Liver (tissue), 9 donors: ENCODE results near the gene IGF1R. TPM values are rescaled to one million over a fixed set of nuclear protein-coding genes. Genes with fewer than 3 reads are reported as not detected.

ENCODE experiments used
- DNase-seq: peaks from one replicate; pipeline ENCODE4 v3.0.0-alpha.2; 2017; ENCODE audit warnings: low spot score
- H3K27ac ChIP-seq, 2 donors: one replicate each; pipeline ENCODE4 v1.7.0; 2013; ENCODE audit warnings: inconsistent platforms in 2 of 2, low read length in 2 of 2, control low read depth in 1 of 2, low read depth in 1 of 2, mild to moderate bottlenecking in 1 of 2
- H3K27me3 ChIP-seq, 4 donors: one replicate each; pipeline versions ENCODE4 v1.6.1 to v1.7.0; 2013; ENCODE audit warnings: low read length in 3 of 4, inconsistent platforms in 1 of 4, mild to moderate bottlenecking in 1 of 4, moderate library complexity in 1 of 4; ENCODE audit not compliant: control insufficient read depth in 4 of 4, insufficient read depth in 4 of 4
- H3K36me3 ChIP-seq, 4 donors: one replicate each; pipeline versions ENCODE4 v1.6.1 to v1.7.0; 2013; ENCODE audit warnings: low read length in 3 of 4, mild to moderate bottlenecking in 3 of 4, low read depth in 1 of 4, moderate library complexity in 1 of 4; ENCODE audit not compliant: control insufficient read depth in 4 of 4, insufficient read depth in 3 of 4
- H3K4me1 ChIP-seq, 4 donors: one replicate each; pipeline versions ENCODE4 v1.6.1 to v1.7.0; 2013; ENCODE audit warnings: low read length in 3 of 4, mild to moderate bottlenecking in 3 of 4, moderate library complexity in 1 of 4; ENCODE audit not compliant: control insufficient read depth in 4 of 4, insufficient read depth in 4 of 4
- H3K4me3 ChIP-seq, 3 donors: one replicate each; pipeline versions ENCODE4 v1.6.1 to v1.7.0; 2013; ENCODE audit warnings: low read length in 3 of 3, control low read depth in 1 of 3, low read depth in 1 of 3, mild to moderate bottlenecking in 1 of 3
- H3K9ac ChIP-seq, 2 donors: one replicate each; pipeline ENCODE4 v1.7.0; 2013; ENCODE audit warnings: low read length in 2 of 2, mild to moderate bottlenecking in 2 of 2, moderate library complexity in 2 of 2, control low read depth in 1 of 2, low read depth in 1 of 2
- H3K9me3 ChIP-seq, 4 donors: one replicate each; pipeline versions ENCODE4 v1.6.1 to v1.7.0; 2013; ENCODE audit warnings: low read length in 3 of 4; ENCODE audit not compliant: control insufficient read depth in 4 of 4
- ATF3 ChIP-seq: IDR thresholded peaks from 2 replicates; pipeline ENCODE4 v1.6.1; 2016; ENCODE audit warnings: antibody characterized with exemption
- CTCF ChIP-seq: fragments of 150-350 bp; IDR thresholded peaks from 2 replicates; pipeline ENCODE4 v1.5.1; 2017; ENCODE audit warnings: improper control_type of control experiment, low read depth, low read length; ENCODE audit not compliant: missing input control
- EGR1 ChIP-seq, 2 donors: IDR thresholded peaks; 2 replicates each; pipeline ENCODE4 v1.6.1; 2016 to 2018; ENCODE audit warnings: antibody characterized with exemption in 2 of 2, low read depth in 2 of 2
- FOXA1 ChIP-seq: IDR thresholded peaks from 2 replicates; pipeline ENCODE4 v1.6.1; 2016; ENCODE audit warnings: antibody characterized with exemption
- FOXA2 ChIP-seq: IDR thresholded peaks from 2 replicates; pipeline ENCODE4 v1.6.1; 2016; ENCODE audit warnings: antibody characterized with exemption
- GABPA ChIP-seq, 2 donors: IDR thresholded peaks in 1 of 2; conservative IDR thresholded peaks in 1 of 2; 2 replicates each; pipeline ENCODE4 v1.6.1; 2016; ENCODE audit warnings: antibody characterized with exemption in 2 of 2, mild to moderate bottlenecking in 1 of 2, moderate library complexity in 1 of 2
- HNF4A ChIP-seq, 2 donors: conservative IDR thresholded peaks; 2 replicates each; pipeline ENCODE4 v1.6.1; 2016; ENCODE audit warnings: antibody characterized with exemption in 2 of 2, mild to moderate bottlenecking in 2 of 2
- HNF4G ChIP-seq: IDR thresholded peaks from 2 replicates; pipeline ENCODE4 v1.6.1; 2016; ENCODE audit warnings: antibody characterized with exemption
- JUND ChIP-seq, 2 donors: IDR thresholded peaks; 2 replicates each; pipeline ENCODE4 v1.6.1; 2016; ENCODE audit warnings: antibody characterized with exemption in 2 of 2
- NR2F2 ChIP-seq: IDR thresholded peaks from 2 replicates; pipeline ENCODE4 v1.6.1; 2016; ENCODE audit warnings: antibody characterized with exemption
- RAD21 ChIP-seq, 2 donors: IDR thresholded peaks; 2 replicates each; pipeline ENCODE4 v1.6.1; 2016; ENCODE audit warnings: antibody characterized with exemption in 2 of 2, mild to moderate bottlenecking in 2 of 2
- REST ChIP-seq: IDR thresholded peaks from 2 replicates; pipeline ENCODE4 v1.6.1; 2016; ENCODE audit warnings: antibody characterized with exemption, mild to moderate bottlenecking
- RXRA ChIP-seq, 2 donors: IDR thresholded peaks; 2 replicates each; pipeline ENCODE4 v1.6.1; 2017 to 2018; ENCODE audit warnings: antibody characterized with exemption in 2 of 2, mild to moderate bottlenecking in 1 of 2
- SP1 ChIP-seq: IDR thresholded peaks from 2 replicates; pipeline ENCODE4 v1.6.1; 2018; ENCODE audit warnings: antibody characterized with exemption, mild to moderate bottlenecking
- TAF1 ChIP-seq: conservative IDR thresholded peaks from 2 replicates; pipeline ENCODE4 v1.6.1; 2016; ENCODE audit warnings: antibody characterized with exemption, mild to moderate bottlenecking
- YY1 ChIP-seq: IDR thresholded peaks from 2 replicates; pipeline ENCODE4 v1.6.1; 2016; ENCODE audit warnings: antibody characterized with exemption, mild to moderate bottlenecking
- ZBTB33 ChIP-seq: IDR thresholded peaks from 2 replicates; pipeline ENCODE4 v1.6.1; 2016; ENCODE audit warnings: antibody characterized with exemption
- WGBS: extraction: QIAGEN DNeasy Blood & Tissue Kit; methylation state at CpG from one replicate; pipeline ENCODE4 v1.1.7; 2013; 5-methylcytosine and 5-hydroxymethylcytosine counted together
- polyA plus RNA-seq, 2 donors: library from polyadenylated mRNA; stranded (reverse) in 1 of 2; unstranded in 1 of 2; fragments of 200-250 nt in 1 of 2; fragments of >200 nt in 1 of 2; fragmentation: Nextera tagmentation in 1 of 2; extraction: Ambion mirVana in 1 of 2; gene quantifications; one replicate each; pipeline versions ENCODE4 v1.2.1 to v1.2.3, GENCODE V29; 2013 to 2015
- total RNA-seq, 2 donors: library from RNA; depleted of rRNA; stranded (reverse); fragments of >200 nt; gene quantifications; one replicate each; pipeline ENCODE4 v1.2.3, GENCODE V29; 2014
- donor health status: healthy.
- donor health status: healthy.
- donor health status: healthy.
- donor health status: healthy.
- donor health status: healthy.

IGF1R gene
- total and polyA plus RNA-seq, 4 donors, result 0.69 to 10.3 (median 3.2) TPM

GRCh38 chr15:98796685-98797357 lies 148.5 kb downstream of the IGF1R start:
- TF ChIP-seq HNF4G (no peak), FOXA1 (no peak), JUND (IDR thresholded peaks at IDR 0.05) (no peak), ZBTB33 (no peak), HNF4A (conservative IDR thresholded peaks at IDR 0.05) (no peak), SP1 (no peak), YY1 (no peak), GABPA (IDR thresholded peaks at IDR 0.05 in 1 of 2, conservative IDR thresholded peaks at IDR 0.05 in 1 of 2) (no peak), RXRA (IDR thresholded peaks at IDR 0.05) (no peak)
- Histone ChIP-seq H3K27me3 (peaks cover 0 to 9% (median 0%) of the 10 kb centered on the region in 4 donors), H3K9me3 (no peaks in the 10 kb centered on the region), H3K9ac (no peak overlapping the region), H3K4me3 (no peak overlapping the region), H3K27ac (no peak overlapping the region), H3K4me1 (peaks cover 0 to 8% (median 0%) of the 10 kb centered on the region in 4 donors), H3K36me3 (no peaks in the 10 kb centered on the region)
- DNase-seq, result no peak
- 66% methylated on average over 12 of the region's 12 CpGs for WGBS

GRCh38 chr15:98798375-98798893 lies 150.1 kb downstream of the IGF1R start:
- Histone ChIP-seq H3K36me3 (no peaks in the 10 kb centered on the region), H3K4me1 (peaks cover 0 to 8% (median 0%) of the 10 kb centered on the region in 4 donors), H3K27me3 (peaks cover 0 to 10% (median 0%) of the 10 kb centered on the region in 4 donors), H3K27ac (no peak overlapping the region), H3K9me3 (no peaks in the 10 kb centered on the region), H3K9ac (no peak overlapping the region), H3K4me3 (no peak overlapping the region)
- WGBS, result 83% methylated on average over 6 of the region's 6 CpGs
- TF ChIP-seq FOXA2 (no peak), YY1 (no peak), SP1 (no peak), JUND (IDR thresholded peaks at IDR 0.05) (no peak), HNF4G (no peak), HNF4A (conservative IDR thresholded peaks at IDR 0.05) (no peak), ATF3 (no peak), TAF1 (no peak), NR2F2 (no peak), REST (no peak), RXRA (IDR thresholded peaks at IDR 0.05) (no peak), EGR1 (IDR thresholded peaks at IDR 0.05; ENCODE audit: low read depth in 2 of 2) (no peak), FOXA1 (no peak), RAD21 (IDR thresholded peaks at IDR 0.05) (no peak), CTCF (no peak)
- no peak for DNase-seq
